OCI-LY1 (cell line): ENCODE results near the gene TBC1D4.

Source experiments
- CTCF ChIP-seq: fragments of 200-600 bp; sonication (generic), shearing (Covaris generic); IDR thresholded peaks from 2 replicates; pipeline ENCODE4 v1.5.1; 2017; ENCODE audit warnings: mild to moderate bottlenecking, antibody characterized with exemption, low read length, moderate library complexity, mixed read lengths
- EZH2 ChIP-seq: fragments of 200-600 bp; sonication (generic), shearing (Covaris generic); IDR thresholded peaks from 2 replicates; pipeline ENCODE4 v1.8.0; 2017; ENCODE audit warnings: borderline replicate concordance, mixed run types, mild to moderate bottlenecking, antibody characterized with exemption, low read length, moderate library complexity, mixed read lengths

- TF ChIP-seq CTCF (no peak), EZH2 (no peak)
Measured at GRCh38 chr13:75446874-75447273, 35.1 kb downstream of the TBC1D4 start.
